ENCODE results near the gene KLK4. TPM values are rescaled to one million over a fixed set of nuclear protein-coding genes. Genes with fewer than 3 reads are reported as not detected.

The KLK4 gene
- not detected for total RNA-seq

DNA sequence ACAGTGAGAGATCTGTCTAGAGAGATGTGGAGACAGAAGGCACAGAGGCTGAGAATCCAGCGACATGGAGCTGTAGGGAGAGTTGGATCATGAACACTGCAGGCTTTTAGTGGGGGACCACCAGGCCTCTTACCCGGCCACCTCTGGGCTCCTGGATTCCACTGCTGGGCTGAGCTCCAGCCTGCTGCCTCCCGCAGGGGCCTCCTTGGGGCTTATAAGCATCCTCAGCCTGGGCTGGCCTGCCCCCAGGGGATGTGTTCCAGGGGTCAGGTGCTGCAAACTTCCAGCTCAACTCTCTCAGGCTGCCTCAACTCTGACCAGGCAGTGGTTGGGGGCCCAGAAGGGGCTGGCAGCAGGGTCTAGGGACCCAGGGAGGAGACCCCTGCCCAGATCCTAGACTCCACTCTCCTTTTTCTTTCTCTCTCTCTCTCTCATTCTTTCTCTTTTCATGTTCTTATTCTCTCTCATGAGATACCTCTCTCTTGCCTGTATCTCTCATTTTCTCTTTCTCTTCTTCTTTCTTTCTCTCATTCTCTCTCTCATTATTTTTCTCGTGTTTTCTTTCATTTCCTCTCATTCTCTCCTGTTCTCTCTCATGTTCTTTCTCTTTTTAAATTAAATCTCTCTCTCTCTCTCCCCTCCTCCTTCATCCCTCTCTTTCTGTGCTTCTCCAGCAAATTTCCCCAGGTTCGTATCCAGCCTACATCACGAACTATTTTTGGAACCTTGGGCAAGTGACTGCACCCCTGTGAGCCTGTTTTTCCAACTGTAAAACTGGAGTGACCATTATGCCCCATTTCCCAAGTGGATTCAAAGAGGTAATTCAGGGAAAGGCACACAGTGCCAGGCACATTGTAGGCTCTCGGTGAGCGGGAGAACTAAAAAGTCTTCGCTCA lies at the start of gene KLK4:
Gene KLK4 (minus strand): TSS at position 190 of the 896 bp plus-strand sequence. CDS start 657 bp downstream, outside the sequence.

DNA sequence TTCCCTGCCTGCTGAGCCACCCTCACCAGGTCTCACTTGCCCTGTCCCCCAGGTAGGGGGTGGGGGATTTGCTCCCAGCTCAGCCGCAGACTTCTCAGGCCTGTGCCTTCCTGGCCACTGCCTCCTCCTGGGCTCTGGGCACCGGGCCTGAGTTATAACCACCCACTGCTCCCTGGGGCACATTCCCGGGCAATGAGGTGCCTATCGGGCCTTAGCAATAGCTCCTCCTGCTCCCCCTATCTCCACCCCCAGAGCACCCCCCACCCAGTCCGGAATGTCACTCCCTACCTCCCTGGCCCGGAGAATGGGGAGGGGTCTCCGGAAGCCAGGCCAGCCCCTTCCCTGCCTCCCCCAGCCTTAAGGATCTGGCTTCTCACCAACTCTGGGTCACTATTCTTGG lies 41.7 kb upstream of the KLK4 start, which contains the start of gene KLK5:
Gene KLK5 (minus strand): TSS at position 129 of the 400 bp plus-strand sequence. CDS start 381 bp downstream, outside the sequence.

DNA sequence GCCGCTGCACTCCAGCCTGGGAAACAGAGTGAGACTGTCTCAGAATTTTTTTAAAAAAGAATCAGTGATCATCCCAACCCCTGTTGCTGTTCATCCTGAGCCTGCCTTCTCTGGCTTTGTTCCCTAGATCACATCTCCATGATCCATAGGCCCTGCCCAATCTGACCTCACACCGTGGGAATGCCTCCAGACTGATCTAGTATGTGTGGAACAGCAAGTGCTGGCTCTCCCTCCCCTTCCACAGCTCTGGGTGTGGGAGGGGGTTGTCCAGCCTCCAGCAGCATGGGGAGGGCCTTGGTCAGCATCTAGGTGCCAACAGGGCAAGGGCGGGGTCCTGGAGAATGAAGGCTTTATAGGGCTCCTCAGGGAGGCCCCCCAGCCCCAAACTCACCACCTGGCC lies 38.1 kb downstream of the KLK4 start, which contains the start of gene KLK2:
Gene KLK2 (plus strand): TSS at position 384 of the 400 bp plus-strand sequence. CDS start 35 bp downstream, outside the sequence.

Other genes with a start within 250 kb of the KLK4 start
- not detected for gene SHANK1, start 191.6 kb downstream of the KLK4 start, total RNA-seq
- under 1 TPM; 0.75 to 0.98 TPM for gene CLEC11A, start 188.0 kb downstream of the KLK4 start, total RNA-seq
- not detected for gene GPR32, start 140.9 kb downstream of the KLK4 start, total RNA-seq
- not detected for gene ACP4, start 121.0 kb downstream of the KLK4 start, total RNA-seq
- gene KLK1, start 87.6 kb downstream of the KLK4 start, total RNA-seq: under 1 TPM; 0.79 to 0.86 TPM
- not detected for gene KLK15, start 77.8 kb downstream of the KLK4 start, total RNA-seq
- gene KLK3, start 56.5 kb downstream of the KLK4 start, total RNA-seq: not detected
- not detected for gene KLK2, start 38.0 kb downstream of the KLK4 start, total RNA-seq
- gene KLK5, start 41.6 kb upstream of the KLK4 start, total RNA-seq: not detected
- not detected for gene KLK6, start 58.2 kb upstream of the KLK4 start, total RNA-seq
- gene KLK7, start 72.5 kb upstream of the KLK4 start, total RNA-seq: not detected
- not detected for gene KLK8, start 90.2 kb upstream of the KLK4 start, total RNA-seq
- gene KLK10, start 108.3 kb upstream of the KLK4 start, total RNA-seq: not detected
- gene KLK11, start 115.2 kb upstream of the KLK4 start, total RNA-seq: not detected
- not detected for gene KLK12, start 123.6 kb upstream of the KLK4 start, total RNA-seq
- not detected for gene KLK13, start 153.7 kb upstream of the KLK4 start, total RNA-seq
- gene KLK14, start 171.5 kb upstream of the KLK4 start, total RNA-seq: under 1 TPM in 1 of 2 experiments, not detected in 1; 0.41 TPM
- gene CTU1, start 197.0 kb upstream of the KLK4 start, total RNA-seq: 10 to 100 TPM in 1 of 2 experiments, 1 to 10 TPM in 1; 9.9 to 10.6 TPM
- 1 to 10 TPM; 1.2 TPM for gene SIGLEC9, start 213.5 kb upstream of the KLK4 start, total RNA-seq
- not detected for gene SIGLEC7, start 230.9 kb upstream of the KLK4 start, total RNA-seq